SU-DHL-6 (cell line): ENCODE results near the gene GMDS.

ENCODE experiments used
- H2AFZ ChIP-seq: fragments of 200-600 bp; sonication (generic); 2 replicates; pipeline ENCODE4 v1.6.1; 2014; ENCODE audit warnings: low read depth, mild to moderate bottlenecking, moderate library complexity, mixed read lengths, antibody characterized with exemption, low read length; ENCODE audit not compliant: severe bottlenecking
- H3F3A ChIP-seq: fragments of 200-600 bp; shearing (Covaris generic); 2 replicates; pipeline ENCODE4 v1.6.0; 2016; ENCODE audit warnings: antibody characterized with exemption, mild to moderate bottlenecking; ENCODE audit not compliant: insufficient read depth
- H3K27ac ChIP-seq: fragments of 200-600 bp; sonication (generic); 2 replicates; pipeline ENCODE4 v1.5.1; 2016; ENCODE audit warnings: low read depth, mild to moderate bottlenecking, low read length, moderate library complexity, mixed read lengths
- H3K27me3 ChIP-seq: fragments of 200-600 bp; sonication (generic), shearing (Covaris generic); 2 replicates; pipeline ENCODE4 v1.6.0; 2014; ENCODE audit warnings: mild to moderate bottlenecking, low read length
- H3K36me3 ChIP-seq: fragments of 200-600 bp; sonication (generic); 2 replicates; pipeline ENCODE4 v1.6.1; 2014; ENCODE audit warnings: mild to moderate bottlenecking, low read length, mixed read lengths
- H3K4me2 ChIP-seq: fragments of 300-600, 200-600 bp; shearing (Covaris generic), sonication (generic); 2 replicates; pipeline ENCODE4 v1.6.0; 2014; ENCODE audit warnings: low read length, low read depth, mild to moderate bottlenecking; ENCODE audit not compliant: poor library complexity, severe bottlenecking
- H3K4me3 ChIP-seq: fragments of 200-600 bp; sonication (generic); 2 replicates; pipeline ENCODE4 v1.5.1; 2014; ENCODE audit warnings: antibody characterized with exemption, low read length, mild to moderate bottlenecking, mixed read lengths; ENCODE audit not compliant: insufficient read depth, poor library complexity, severe bottlenecking
- H3K79me2 ChIP-seq: fragments of 200-600 bp; sonication (generic); 2 replicates; pipeline ENCODE4 v1.6.1; 2014; ENCODE audit warnings: mild to moderate bottlenecking, low read length, moderate library complexity; ENCODE audit not compliant: insufficient read depth
- H3K9ac ChIP-seq: fragments of 200-600 bp; sonication (generic); 2 replicates; pipeline ENCODE4 v1.7.0; 2014; ENCODE audit warnings: mild to moderate bottlenecking, low read length
- H3K9me2 ChIP-seq: fragments of 200-600 bp; sonication (generic); replicated peaks from 2 replicates; pipeline ENCODE4 v1.6.1; 2014; ENCODE audit warnings: low read length; ENCODE audit not compliant: insufficient read depth
- H3K9me3 ChIP-seq: fragments of 200-600 bp; sonication (generic); 2 replicates; pipeline ENCODE4 v1.6.1; 2014; ENCODE audit warnings: low read length, mixed read lengths; ENCODE audit not compliant: insufficient read depth
- H4K20me1 ChIP-seq: fragments of 200-600 bp; sonication (generic); 2 replicates; pipeline ENCODE4 v1.6.1; 2014; ENCODE audit warnings: low read depth, mild to moderate bottlenecking, antibody characterized with exemption, low read length, moderate library complexity, mixed read lengths
- EZH2phosphoT487 ChIP-seq: fragments of 200-600 bp; sonication (generic), shearing (Covaris generic); conservative IDR thresholded peaks from 2 replicates; pipeline ENCODE4 v1.6.1; 2018; ENCODE audit warnings: mild to moderate bottlenecking, antibody characterized with exemption, low read length, moderate library complexity, mixed read lengths
- TF ChIP-seq, protein P1 (sequence below): fragments of 200-600 bp; sonication (generic); IDR thresholded peaks from one replicate; pipeline ENCODE4 v1.5.1; 2017; ENCODE audit warnings: antibody characterized with exemption, mild to moderate bottlenecking, low read length, moderate library complexity; ENCODE audit not compliant: insufficient read depth, poor library complexity, severe bottlenecking

GMDS gene

DNA sequence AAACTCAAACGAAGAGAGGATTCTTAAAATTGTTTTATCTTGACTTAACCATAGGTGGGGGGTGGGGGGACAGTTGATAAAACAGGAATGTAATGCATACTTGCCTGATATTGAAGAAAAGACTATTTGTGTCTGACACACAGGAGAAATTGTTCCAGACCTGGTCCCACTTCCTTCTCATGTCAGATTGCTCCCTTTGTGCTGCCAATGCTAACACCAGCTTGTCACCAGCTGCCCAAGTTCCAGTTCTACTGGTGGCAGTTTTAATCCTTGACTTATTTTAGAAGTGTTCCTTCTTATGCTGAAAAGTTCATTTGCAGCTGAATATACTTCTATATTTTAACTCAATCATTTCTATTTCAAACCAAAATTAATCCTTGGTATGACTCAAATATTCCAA is 127.3 kb downstream of the GMDS start:
- no peak overlapping the region for H2AFZ ChIP-seq
- no peaks in the 10 kb centered on the region for H3K9me3 ChIP-seq
- no peak overlapping the region for H3K27ac ChIP-seq
- no peaks in the 10 kb centered on the region for H3F3A ChIP-seq
- no peak overlapping the region for H3K4me3 ChIP-seq
- H3K27me3 ChIP-seq, result no peaks in the 10 kb centered on the region
- H4K20me1 ChIP-seq, result no peaks in the 10 kb centered on the region
- H3K36me3 ChIP-seq, result no peaks in the 10 kb centered on the region
- H3K4me2 ChIP-seq, result no peak overlapping the region
- H3K79me2 ChIP-seq, result no peaks in the 10 kb centered on the region
- TF ChIP-seq, protein P1, sequence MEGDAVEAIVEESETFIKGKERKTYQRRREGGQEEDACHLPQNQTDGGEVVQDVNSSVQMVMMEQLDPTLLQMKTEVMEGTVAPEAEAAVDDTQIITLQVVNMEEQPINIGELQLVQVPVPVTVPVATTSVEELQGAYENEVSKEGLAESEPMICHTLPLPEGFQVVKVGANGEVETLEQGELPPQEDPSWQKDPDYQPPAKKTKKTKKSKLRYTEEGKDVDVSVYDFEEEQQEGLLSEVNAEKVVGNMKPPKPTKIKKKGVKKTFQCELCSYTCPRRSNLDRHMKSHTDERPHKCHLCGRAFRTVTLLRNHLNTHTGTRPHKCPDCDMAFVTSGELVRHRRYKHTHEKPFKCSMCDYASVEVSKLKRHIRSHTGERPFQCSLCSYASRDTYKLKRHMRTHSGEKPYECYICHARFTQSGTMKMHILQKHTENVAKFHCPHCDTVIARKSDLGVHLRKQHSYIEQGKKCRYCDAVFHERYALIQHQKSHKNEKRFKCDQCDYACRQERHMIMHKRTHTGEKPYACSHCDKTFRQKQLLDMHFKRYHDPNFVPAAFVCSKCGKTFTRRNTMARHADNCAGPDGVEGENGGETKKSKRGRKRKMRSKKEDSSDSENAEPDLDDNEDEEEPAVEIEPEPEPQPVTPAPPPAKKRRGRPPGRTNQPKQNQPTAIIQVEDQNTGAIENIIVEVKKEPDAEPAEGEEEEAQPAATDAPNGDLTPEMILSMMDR, result no peak
- TF ChIP-seq EZH2phosphoT487, result no peak
- H3K9ac ChIP-seq, result no peak overlapping the region
- H3K9me2 ChIP-seq, result no peaks in the 10 kb centered on the region

DNA sequence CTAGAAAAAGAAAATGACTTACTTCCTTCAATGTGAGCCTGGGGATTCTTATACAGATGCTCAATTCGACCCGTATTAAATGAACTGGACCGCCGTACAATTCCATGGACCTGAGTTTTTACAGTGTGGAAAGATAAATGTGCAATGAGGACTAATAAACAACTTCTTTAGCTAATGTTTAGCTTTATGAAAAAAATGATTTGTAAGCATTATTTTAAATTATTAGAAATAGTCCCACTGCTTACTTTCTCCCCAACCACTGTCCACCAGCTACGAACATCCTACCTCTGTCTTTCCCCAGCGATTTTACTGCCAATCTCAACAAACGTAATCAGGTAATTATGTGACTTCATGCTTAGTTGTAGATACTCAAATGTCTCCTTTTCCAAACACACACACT is 128.0 kb downstream of the GMDS start:
- Histone ChIP-seq H4K20me1 (no peaks in the 10 kb centered on the region), H3K27me3 (no peaks in the 10 kb centered on the region), H3K4me2 (no peak overlapping the region), H3K79me2 (no peaks in the 10 kb centered on the region), H3K4me3 (no peak overlapping the region), H3K36me3 (no peaks in the 10 kb centered on the region), H3K9me3 (no peaks in the 10 kb centered on the region), H3K9me2 (no peaks in the 10 kb centered on the region), H3K9ac (no peak overlapping the region), H3K27ac (no peak overlapping the region), H2AFZ (no peak overlapping the region), H3F3A (no peaks in the 10 kb centered on the region)
- TF ChIP-seq EZH2phosphoT487, result no peak
- TF ChIP-seq, protein P1, result no peak

DNA sequence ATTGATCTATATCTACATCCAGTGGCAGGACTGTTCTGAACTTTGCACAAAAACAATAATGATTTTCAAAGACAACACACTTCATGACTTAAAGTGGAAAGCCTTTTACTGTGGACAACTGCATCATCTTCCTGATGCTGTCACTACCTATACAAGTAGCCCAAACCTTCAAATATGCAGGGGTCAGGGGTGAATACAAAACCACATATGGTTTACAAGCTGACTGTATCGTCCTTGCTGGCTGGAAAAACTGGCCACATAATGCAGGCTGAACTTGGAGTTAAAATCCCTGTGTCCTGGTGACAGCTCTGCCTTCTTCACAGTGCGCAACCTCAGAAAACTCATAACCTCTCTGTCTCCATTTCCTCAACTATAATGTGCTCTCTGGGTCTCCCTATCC is 128.9 kb downstream of the GMDS start:
- Histone ChIP-seq H2AFZ (no peak overlapping the region), H3K4me2 (no peak overlapping the region), H4K20me1 (no peaks in the 10 kb centered on the region), H3K9me2 (no peaks in the 10 kb centered on the region), H3K4me3 (no peak overlapping the region), H3F3A (no peaks in the 10 kb centered on the region), H3K9me3 (no peaks in the 10 kb centered on the region), H3K9ac (no peak overlapping the region), H3K36me3 (no peaks in the 10 kb centered on the region), H3K27ac (no peak overlapping the region), H3K27me3 (no peaks in the 10 kb centered on the region), H3K79me2 (no peaks in the 10 kb centered on the region)
- no peak for TF ChIP-seq EZH2phosphoT487
- TF ChIP-seq, protein P1, result no peak
